Panc1 (cell line): ENCODE data around the gene L3MBTL2.

ENCODE experiments used
- CTCF ChIP-seq: fragments of 450-650 bp; IDR thresholded peaks from 2 replicates; pipeline ENCODE4 v1.5.1; 2017; ENCODE audit warnings: mild to moderate bottlenecking
- REST ChIP-seq, 2 experiments: IDR thresholded peaks; 2 replicates each; pipeline ENCODE4 v1.6.1; 2011 to 2012; ENCODE audit warnings: low read depth in 2 of 2, control low read depth in 1 of 2, low read length in 1 of 2, mild to moderate bottlenecking in 1 of 2, moderate library complexity in 1 of 2; ENCODE audit not compliant: insufficient read depth in 1 of 2

GRCh38 chr22:41231369-41231768, 26.3 kb downstream of the L3MBTL2 start:
- TF ChIP-seq CTCF (no peak), REST (IDR thresholded peaks at IDR 0.05; ENCODE audit: insufficient read depth in 1 of 2, low read depth in 2 of 2, low read length in 1 of 2) (no peak)
